ENCODE results near the gene TLK1. TPM values are rescaled to one million over a fixed set of nuclear protein-coding genes. Genes with fewer than 3 reads are reported as not detected.

The TLK1 gene
- total RNA-seq, 1 donor from 2014 or later, result 50.2 TPM

DNA sequence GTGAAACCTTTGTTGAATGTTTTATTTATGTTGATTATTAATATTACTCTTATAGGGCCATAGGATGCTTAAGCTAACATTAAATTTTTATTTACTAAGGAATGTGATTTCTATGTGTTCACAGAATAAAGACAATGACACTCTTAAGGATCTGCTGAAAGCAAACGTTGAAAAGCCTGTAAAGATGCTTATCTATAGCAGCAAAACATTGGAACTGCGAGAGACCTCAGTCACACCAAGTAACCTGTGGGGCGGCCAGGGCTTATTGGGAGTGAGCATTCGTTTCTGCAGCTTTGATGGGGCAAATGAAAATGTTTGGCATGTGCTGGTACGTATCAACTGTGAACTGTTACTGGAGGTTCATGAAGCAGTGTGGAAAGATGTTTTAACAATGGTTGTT lies 211.3 kb downstream of the TLK1 start:
- H4K20me1 ChIP-seq (ENCODE audit: insufficient read depth, low read length), result peaks cover 84% of the 10 kb centered on the region
- no peaks in the 10 kb centered on the region for H3K9me3 ChIP-seq (ENCODE audit: insufficient read depth, low read depth, low read length)
- no peak overlapping the region for H2AFZ ChIP-seq (ENCODE audit: low read depth, low read length)
- Mint-ChIP-seq H3K4me1 (ENCODE audit: low read depth, unreplicated experiment) (peaks cover 12% of the 10 kb centered on the region), H3K36me3 (ENCODE audit: low read depth, unreplicated experiment) (peaks cover 24% of the 10 kb centered on the region), H3K27me3 (ENCODE audit: low read depth, unreplicated experiment) (no peaks in the 10 kb centered on the region), H3K9me3 (ENCODE audit: unreplicated experiment) (no peaks in the 10 kb centered on the region), H3K4me3 (ENCODE audit: unreplicated experiment) (no peak overlapping the region), H3K27ac (ENCODE audit: unreplicated experiment) (no peak overlapping the region)
- H3K4me2 ChIP-seq (ENCODE audit: low read length), result no peak overlapping the region
- H3K27me3 ChIP-seq (ENCODE audit: insufficient read depth, low read length), result no peaks in the 10 kb centered on the region
- DNase-seq (ENCODE audit: low read depth) (no peak), FAIRE-seq (no peak)
- peaks cover 48% of the 10 kb centered on the region for H3K36me3 ChIP-seq (ENCODE audit: insufficient read depth, low read length)
- no peak overlapping the region for H3K9ac ChIP-seq (ENCODE audit: low read length)
- TF ChIP-seq EZH2 (IDR thresholded peaks at IDR 0.05; ENCODE audit: insufficient read depth, low read length), result no peak
- no peak for TF ChIP-seq CTCF (IDR thresholded peaks at IDR 0.05; ENCODE audit: insufficient read depth, low read depth, low read length)
- no peaks in the 10 kb centered on the region for H3K4me1 ChIP-seq (ENCODE audit: insufficient read depth, low read length)
- H3K4me3 ChIP-seq (ENCODE audit: insufficient read depth, low read depth, low read length), result no peak overlapping the region
- peaks cover 75% of the 10 kb centered on the region for H3K79me2 ChIP-seq (ENCODE audit: insufficient read depth, low read length)
- H3K27ac ChIP-seq (ENCODE audit: low read depth, low read length), result no peak overlapping the region

DNA sequence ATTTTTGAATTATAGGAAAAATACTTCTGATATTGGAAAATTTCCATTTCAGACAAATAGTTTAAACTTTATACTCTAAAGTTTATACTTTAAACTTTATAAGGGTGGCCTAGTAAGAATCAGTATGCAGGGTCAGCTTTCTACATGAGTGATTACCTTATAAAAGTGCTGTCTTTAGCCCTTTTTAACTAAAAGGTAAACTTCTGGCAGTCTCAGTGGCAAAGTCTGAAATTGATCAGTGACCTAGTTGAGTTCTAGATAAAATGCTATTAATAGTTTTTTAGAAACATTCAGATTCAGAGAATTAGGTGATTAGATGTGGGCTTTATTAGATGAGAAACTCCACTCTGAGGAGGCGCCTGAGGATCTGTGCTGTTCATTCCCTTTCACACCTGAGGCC lies 216.1 kb downstream of the TLK1 start:
- Histone ChIP-seq H3K27ac (ENCODE audit: low read depth, low read length) (no peak overlapping the region), H3K9me3 (ENCODE audit: insufficient read depth, low read depth, low read length) (no peaks in the 10 kb centered on the region), H3K27me3 (ENCODE audit: insufficient read depth, low read length) (no peaks in the 10 kb centered on the region), H2AFZ (ENCODE audit: low read depth, low read length) (no peak overlapping the region), H3K4me3 (ENCODE audit: insufficient read depth, low read depth, low read length) (no peak overlapping the region), H3K79me2 (ENCODE audit: insufficient read depth, low read length) (peaks cover 100% of the 10 kb centered on the region), H4K20me1 (ENCODE audit: insufficient read depth, low read length) (peaks cover 97% of the 10 kb centered on the region), H3K4me1 (ENCODE audit: insufficient read depth, low read length) (no peaks in the 10 kb centered on the region), H3K36me3 (ENCODE audit: insufficient read depth, low read length) (peaks cover 2% of the 10 kb centered on the region), H3K4me2 (ENCODE audit: low read length) (no peak overlapping the region), H3K9ac (ENCODE audit: low read length) (no peak overlapping the region)
- TF ChIP-seq CTCF (IDR thresholded peaks at IDR 0.05; ENCODE audit: insufficient read depth, low read depth, low read length), result no peak
- TF ChIP-seq EZH2 (IDR thresholded peaks at IDR 0.05; ENCODE audit: insufficient read depth, low read length), result no peak
- Mint-ChIP-seq H3K27me3 (ENCODE audit: low read depth, unreplicated experiment) (no peaks in the 10 kb centered on the region), H3K36me3 (ENCODE audit: low read depth, unreplicated experiment) (peaks cover 2% of the 10 kb centered on the region), H3K9me3 (ENCODE audit: unreplicated experiment) (no peaks in the 10 kb centered on the region), H3K4me3 (ENCODE audit: unreplicated experiment) (no peak overlapping the region), H3K27ac (ENCODE audit: unreplicated experiment) (no peak overlapping the region), H3K4me1 (ENCODE audit: low read depth, unreplicated experiment) (peaks cover 12% of the 10 kb centered on the region)
- DNase-seq (ENCODE audit: low read depth) (no peak), FAIRE-seq (no peak)

DNA sequence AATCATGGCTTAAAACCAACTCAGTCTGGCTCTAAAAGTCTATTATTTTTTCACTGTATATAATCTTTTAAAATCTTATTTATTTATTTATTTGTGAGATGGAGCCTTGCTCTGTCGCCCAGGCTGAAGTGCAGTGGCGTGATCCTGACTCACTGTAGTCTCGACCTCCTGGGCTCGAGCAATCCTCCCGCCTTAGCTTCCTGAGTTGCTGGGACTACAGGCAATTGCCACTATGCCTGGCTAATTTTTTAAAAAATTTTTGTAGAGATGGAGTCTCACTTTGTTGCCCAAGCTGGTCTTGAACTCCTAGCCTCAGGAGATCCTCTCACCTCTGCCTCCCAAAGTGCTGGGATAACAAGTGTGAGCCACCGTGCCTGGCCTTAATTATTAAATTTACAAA lies 217.1 kb downstream of the TLK1 start:
- no peaks in the 10 kb centered on the region for H3K27me3 Mint-ChIP-seq (ENCODE audit: low read depth, unreplicated experiment)
- no peaks in the 10 kb centered on the region for H3K36me3 ChIP-seq (ENCODE audit: insufficient read depth, low read length)
- DNase-seq (ENCODE audit: low read depth) (no peak), FAIRE-seq (no peak)
- peaks cover 100% of the 10 kb centered on the region for H3K79me2 ChIP-seq (ENCODE audit: insufficient read depth, low read length)
- no peaks in the 10 kb centered on the region for H3K27me3 ChIP-seq (ENCODE audit: insufficient read depth, low read length)
- TF ChIP-seq EZH2 (IDR thresholded peaks at IDR 0.05; ENCODE audit: insufficient read depth, low read length) (no peak), CTCF (IDR thresholded peaks at IDR 0.05; ENCODE audit: insufficient read depth, low read depth, low read length) (no peak)
- H4K20me1 ChIP-seq (ENCODE audit: insufficient read depth, low read length), result peaks cover 97% of the 10 kb centered on the region
- H3K4me1 Mint-ChIP-seq (ENCODE audit: low read depth, unreplicated experiment), result peaks cover 18% of the 10 kb centered on the region
- H3K27ac ChIP-seq (ENCODE audit: low read depth, low read length), result no peak overlapping the region
- H3K4me1 ChIP-seq (ENCODE audit: insufficient read depth, low read length), result no peaks in the 10 kb centered on the region
- no peak overlapping the region for H3K4me2 ChIP-seq (ENCODE audit: low read length)
- no peak overlapping the region for H3K4me3 ChIP-seq (ENCODE audit: insufficient read depth, low read depth, low read length)
- no peaks in the 10 kb centered on the region for H3K9me3 ChIP-seq (ENCODE audit: insufficient read depth, low read depth, low read length)
- no peak overlapping the region for H3K27ac Mint-ChIP-seq (ENCODE audit: unreplicated experiment)
- H3K9me3 Mint-ChIP-seq (ENCODE audit: unreplicated experiment), result no peaks in the 10 kb centered on the region
- no peaks in the 10 kb centered on the region for H3K36me3 Mint-ChIP-seq (ENCODE audit: low read depth, unreplicated experiment)
- H3K9ac ChIP-seq (ENCODE audit: low read length), result no peak overlapping the region
- no peak overlapping the region for H3K4me3 Mint-ChIP-seq (ENCODE audit: unreplicated experiment)
- H2AFZ ChIP-seq (ENCODE audit: low read depth, low read length), result no peak overlapping the region

Measured in astrocyte (in vitro differentiated cells and primary cell).